DOHH2 (cell line): ENCODE results near the gene LURAP1L.

Experiments
- H3F3A ChIP-seq: fragments of 200-600 bp; sonication (generic), shearing (Covaris generic); 2 replicates; pipeline ENCODE4 v1.6.0; 2016; ENCODE audit warnings: antibody characterized with exemption, mild to moderate bottlenecking; ENCODE audit not compliant: control insufficient read depth, insufficient read depth
- H3K27ac ChIP-seq: fragments of 200-600 bp; sonication (generic); 2 replicates; pipeline ENCODE4 v1.5.1; 2014; ENCODE audit warnings: low read depth, mild to moderate bottlenecking, low read length, moderate library complexity
- H3K27me3 ChIP-seq: fragments of 200-600 bp; sonication (generic); 2 replicates; pipeline ENCODE4 v1.6.1; 2014; ENCODE audit warnings: mild to moderate bottlenecking, low read length, mixed read lengths; ENCODE audit not compliant: control insufficient read depth
- H3K36me3 ChIP-seq: fragments of 200-600 bp; sonication (generic); 2 replicates; pipeline ENCODE4 v1.6.1; 2014; ENCODE audit warnings: mild to moderate bottlenecking, low read length, moderate library complexity, mixed read lengths; ENCODE audit not compliant: control insufficient read depth
- H3K4me1 ChIP-seq: fragments of 200-600 bp; sonication (generic); 2 replicates; pipeline ENCODE4 v1.6.1; 2014; ENCODE audit warnings: mild to moderate bottlenecking, low read length, mixed read lengths; ENCODE audit not compliant: control insufficient read depth
- H3K4me2 ChIP-seq: fragments of 200-600 bp; sonication (generic); 2 replicates; pipeline ENCODE4 v1.6.0; 2014; ENCODE audit warnings: mild to moderate bottlenecking, low read length, moderate library complexity
- H3K4me3 ChIP-seq: fragments of 200-600 bp; sonication (generic); 2 replicates; pipeline ENCODE4 v1.5.1; 2014; ENCODE audit warnings: mild to moderate bottlenecking, low read length, mixed read lengths
- H3K79me2 ChIP-seq: fragments of 200-600 bp; sonication (generic); 2 replicates; pipeline ENCODE4 v1.6.1; 2014; ENCODE audit warnings: mild to moderate bottlenecking, low read length, mixed read lengths; ENCODE audit not compliant: control insufficient read depth
- H3K9me2 ChIP-seq: fragments of 200-600 bp; sonication (generic); replicated peaks from 2 replicates; pipeline ENCODE4 v1.6.1; 2014; ENCODE audit warnings: mild to moderate bottlenecking, low read length, mixed read lengths; ENCODE audit not compliant: control insufficient read depth
- H3K9me3 ChIP-seq: fragments of 200-600 bp; sonication (generic); 2 replicates; pipeline ENCODE4 v1.6.1; 2014; ENCODE audit warnings: antibody characterized with exemption, low read length, mixed read lengths; ENCODE audit not compliant: control insufficient read depth, insufficient read depth
- H4K20me1 ChIP-seq: fragments of 200-600 bp; sonication (generic); 2 replicates; pipeline ENCODE4 v1.6.0; 2014; ENCODE audit warnings: low read depth, mild to moderate bottlenecking, antibody characterized with exemption, low read length, moderate library complexity; ENCODE audit not compliant: control insufficient read depth, insufficient read depth
- EZH2phosphoT487 ChIP-seq: fragments of 200-600 bp; sonication (generic); IDR thresholded peaks from 2 replicates; pipeline ENCODE4 v1.6.1; 2017; ENCODE audit warnings: borderline replicate concordance, mild to moderate bottlenecking, antibody characterized with exemption, low read length, moderate library complexity, mixed read lengths
- TF ChIP-seq, protein P1 (sequence below): fragments of 200-600 bp; sonication (generic); IDR thresholded peaks from one replicate; pipeline ENCODE4 v1.5.1; 2014; ENCODE audit warnings: antibody characterized with exemption, mild to moderate bottlenecking, low read depth, low read length; ENCODE audit not compliant: poor library complexity, severe bottlenecking

LURAP1L gene

DNA sequence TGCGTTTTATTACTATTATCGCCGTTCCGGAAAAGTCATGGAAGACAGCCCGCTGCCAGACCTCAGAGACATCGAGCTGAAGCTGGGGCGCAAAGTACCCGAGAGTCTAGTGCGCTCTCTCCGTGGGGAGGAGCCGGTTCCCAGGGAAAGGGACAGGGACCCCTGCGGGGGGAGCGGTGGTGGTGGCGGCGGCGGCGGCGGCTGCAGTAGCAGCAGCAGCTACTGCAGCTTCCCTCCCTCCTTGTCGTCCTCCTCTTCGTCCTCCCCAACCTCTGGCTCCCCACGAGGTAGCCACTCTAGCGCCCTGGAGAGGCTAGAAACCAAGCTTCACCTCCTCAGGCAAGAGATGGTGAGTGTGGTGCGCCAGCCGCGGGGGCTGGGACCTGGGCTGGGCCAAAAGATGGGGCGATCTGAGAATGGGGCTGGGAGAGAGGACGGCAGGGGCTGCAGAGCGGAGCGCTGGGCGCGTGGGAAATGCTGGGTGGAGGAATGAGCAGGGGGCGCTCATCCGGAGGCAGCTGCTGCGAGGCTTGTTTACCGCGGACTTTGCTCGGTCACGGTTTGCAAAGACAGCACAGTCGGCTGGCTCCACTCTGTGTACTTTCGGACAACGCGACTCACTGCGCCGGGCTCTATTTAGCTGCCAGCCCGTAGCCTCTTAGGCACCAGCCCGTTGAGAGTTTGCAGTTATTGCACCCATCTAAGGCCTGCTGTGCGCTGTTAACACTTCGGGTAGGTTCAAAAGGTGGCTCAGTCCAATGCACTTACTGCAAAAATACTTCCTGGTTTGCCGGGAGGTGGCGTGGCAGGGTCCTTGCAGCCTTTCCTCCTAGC lies 1.1 kb downstream of the LURAP1L start:
- no peaks in the 10 kb centered on the region; the same call in 1 of the 2 replicates for H3K9me3 ChIP-seq
- H3K27ac ChIP-seq: no peak overlapping the region
- no peaks in the 10 kb centered on the region for H3K79me2 ChIP-seq
- no peaks in the 10 kb centered on the region for H3K4me1 ChIP-seq
- H4K20me1 ChIP-seq: no peaks in the 10 kb centered on the region
- no peaks in the 10 kb centered on the region for H3K36me3 ChIP-seq
- no peak overlapping the region for H3K4me3 ChIP-seq
- H3K9me2 ChIP-seq: no peaks in the 10 kb centered on the region
- no peak for TF ChIP-seq EZH2phosphoT487
- TF ChIP-seq, protein P1, sequence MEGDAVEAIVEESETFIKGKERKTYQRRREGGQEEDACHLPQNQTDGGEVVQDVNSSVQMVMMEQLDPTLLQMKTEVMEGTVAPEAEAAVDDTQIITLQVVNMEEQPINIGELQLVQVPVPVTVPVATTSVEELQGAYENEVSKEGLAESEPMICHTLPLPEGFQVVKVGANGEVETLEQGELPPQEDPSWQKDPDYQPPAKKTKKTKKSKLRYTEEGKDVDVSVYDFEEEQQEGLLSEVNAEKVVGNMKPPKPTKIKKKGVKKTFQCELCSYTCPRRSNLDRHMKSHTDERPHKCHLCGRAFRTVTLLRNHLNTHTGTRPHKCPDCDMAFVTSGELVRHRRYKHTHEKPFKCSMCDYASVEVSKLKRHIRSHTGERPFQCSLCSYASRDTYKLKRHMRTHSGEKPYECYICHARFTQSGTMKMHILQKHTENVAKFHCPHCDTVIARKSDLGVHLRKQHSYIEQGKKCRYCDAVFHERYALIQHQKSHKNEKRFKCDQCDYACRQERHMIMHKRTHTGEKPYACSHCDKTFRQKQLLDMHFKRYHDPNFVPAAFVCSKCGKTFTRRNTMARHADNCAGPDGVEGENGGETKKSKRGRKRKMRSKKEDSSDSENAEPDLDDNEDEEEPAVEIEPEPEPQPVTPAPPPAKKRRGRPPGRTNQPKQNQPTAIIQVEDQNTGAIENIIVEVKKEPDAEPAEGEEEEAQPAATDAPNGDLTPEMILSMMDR: no peak
- H3K27me3 ChIP-seq: no peaks in the 10 kb centered on the region
- no peak overlapping the region for H3K4me2 ChIP-seq
- H3F3A ChIP-seq: no peaks in the 10 kb centered on the region

- Histone ChIP-seq H3K27ac (no peak overlapping the region), H3K36me3 (no peaks in the 10 kb centered on the region), H3K9me3 (no peaks in the 10 kb centered on the region; the same call in 1 of the 2 replicates), H4K20me1 (no peaks in the 10 kb centered on the region), H3K4me2 (no peak overlapping the region), H3K4me3 (no peak overlapping the region), H3F3A (no peaks in the 10 kb centered on the region), H3K79me2 (no peaks in the 10 kb centered on the region), H3K4me1 (no peaks in the 10 kb centered on the region), H3K9me2 (no peaks in the 10 kb centered on the region), H3K27me3 (no peaks in the 10 kb centered on the region)
- TF ChIP-seq, protein P1: no peak
- no peak for TF ChIP-seq EZH2phosphoT487
Measured at GRCh38 chr9:12776513-12777055, 1.8 kb downstream of the LURAP1L start.

- no peaks in the 10 kb centered on the region for H3K36me3 ChIP-seq
- H3F3A ChIP-seq: no peaks in the 10 kb centered on the region
- H3K4me2 ChIP-seq: no peak overlapping the region
- no peaks in the 10 kb centered on the region for H3K79me2 ChIP-seq
- no peaks in the 10 kb centered on the region for H3K4me1 ChIP-seq
- no peaks in the 10 kb centered on the region for H3K27me3 ChIP-seq
- H3K4me3 ChIP-seq: no peak overlapping the region
- no peaks in the 10 kb centered on the region; the same call in 1 of the 2 replicates for H3K9me3 ChIP-seq
- no peak overlapping the region for H3K27ac ChIP-seq
- H3K9me2 ChIP-seq: no peaks in the 10 kb centered on the region
- no peaks in the 10 kb centered on the region for H4K20me1 ChIP-seq
- TF ChIP-seq EZH2phosphoT487: no peak
- TF ChIP-seq, protein P1: no peak
Measured at GRCh38 chr9:12777121-12778022, 2.6 kb downstream of the LURAP1L start.
